SK-N-SH treated with all-trans-retinoic acid at 6 μM for 48 hours (cell line): Measurements from ENCODE around the gene PCDH17.
A peak's percentile ranks its signal among the peaks of the same experiment; 100 is the strongest.

Experiments
- ATAC-seq: fragments of 200-7000 bp; cut with Tn5 transposase; 3 replicates; pipeline ENCODE4 v1.9.1; 2020; ENCODE audit warnings: mild to moderate bottlenecking, moderate library complexity
- ARNTL ChIP-seq: fragments of 450-650 bp; formaldehyde crosslinking; IDR thresholded peaks from 2 replicates; pipeline ENCODE4 v1.5.0; 2020; ENCODE audit warnings: low read depth, mild to moderate bottlenecking, moderate library complexity, borderline replicate concordance
- BACH2 ChIP-seq: fragments of 250-450 bp; sonication (Bioruptor Pico); IDR thresholded peaks from 2 replicates; pipeline ENCODE4 v1.9.0; 2021; ENCODE audit warnings: mild to moderate bottlenecking, borderline replicate concordance
- CSDC2 ChIP-seq: fragments of 250-450 bp; sonication (Bioruptor Pico); IDR thresholded peaks from 2 replicates; pipeline ENCODE4 v1.5.0; 2020; ENCODE audit warnings: mild to moderate bottlenecking, moderate library complexity
- ESRRG ChIP-seq: fragments of 250-450 bp; sonication (Bioruptor Pico); IDR thresholded peaks from 2 replicates; pipeline ENCODE4 v1.6.1; 2021; ENCODE audit warnings: mild to moderate bottlenecking
- GLIS3 ChIP-seq: fragments of 250-450 bp; sonication (Bioruptor Pico); IDR thresholded peaks from 2 replicates; pipeline ENCODE4 v1.5.0; 2020; ENCODE audit warnings: mild to moderate bottlenecking, moderate library complexity
- OSR1 ChIP-seq: fragments of 250-450 bp; sonication (Bioruptor Pico); IDR thresholded peaks from 2 replicates; pipeline ENCODE4 v1.8.0; 2022; ENCODE audit warnings: moderate library complexity, mild to moderate bottlenecking, inconsistent platforms
- PPARA ChIP-seq: fragments of 250-450 bp; sonication (Bioruptor Pico); IDR thresholded peaks from 2 replicates; pipeline ENCODE4 v1.5.0; 2020; ENCODE audit warnings: mild to moderate bottlenecking, borderline replicate concordance
- RARB ChIP-seq: fragments of 250-450 bp; sonication (Bioruptor Pico); IDR thresholded peaks from 2 replicates; pipeline ENCODE4 v1.8.0; 2021; ENCODE audit warnings: mild to moderate bottlenecking, moderate library complexity
- SNAI2 ChIP-seq: fragments of 250-450 bp; sonication (Bioruptor Pico); IDR thresholded peaks from 2 replicates; pipeline ENCODE4 v1.5.0; 2020; ENCODE audit warnings: mild to moderate bottlenecking, moderate library complexity
- TCF4 ChIP-seq: fragments of 250-450 bp; sonication (Bioruptor Pico); IDR thresholded peaks from 2 replicates; pipeline ENCODE4 v1.8.0; 2021; ENCODE audit warnings: mild to moderate bottlenecking, moderate library complexity, borderline replicate concordance
- TOX ChIP-seq: fragments of 250-450 bp; sonication (Bioruptor Pico); IDR thresholded peaks from 2 replicates; pipeline ENCODE4 v1.8.0; 2021; ENCODE audit warnings: mild to moderate bottlenecking, moderate library complexity, borderline replicate concordance
- ZC3H10 ChIP-seq: fragments of 250-450 bp; sonication (Bioruptor Pico); IDR thresholded peaks from 2 replicates; pipeline ENCODE4 v1.5.1; 2021; ENCODE audit warnings: mild to moderate bottlenecking, moderate library complexity
- ZFP3 ChIP-seq: fragments of 250-450 bp; sonication (Bioruptor Pico); IDR thresholded peaks from 2 replicates; pipeline ENCODE4 v1.5.0; 2020; ENCODE audit warnings: mild to moderate bottlenecking, moderate library complexity
- ZNF565 ChIP-seq: fragments of 450-650 bp; formaldehyde crosslinking; conservative IDR thresholded peaks from 2 replicates; pipeline ENCODE4 v1.5.0; 2020; ENCODE audit warnings: low read depth, mild to moderate bottlenecking, moderate library complexity
- ZNF70 ChIP-seq: fragments of 450-650 bp; formaldehyde crosslinking; IDR thresholded peaks from 2 replicates; pipeline ENCODE4 v1.5.0; 2020; ENCODE audit warnings: mild to moderate bottlenecking, moderate library complexity
- ZNF8 ChIP-seq: fragments of 450-650 bp; formaldehyde crosslinking; IDR thresholded peaks from 2 replicates; pipeline ENCODE4 v1.5.0; 2020; ENCODE audit warnings: mild to moderate bottlenecking, moderate library complexity
- TF ChIP-seq, protein P1 (sequence below): fragments of 250-450 bp; sonication (Bioruptor Pico); IDR thresholded peaks from 2 replicates; pipeline ENCODE4 v1.5.1; 2020; ENCODE audit warnings: low read depth, mild to moderate bottlenecking, moderate library complexity
- TF ChIP-seq, protein P2 (sequence below): fragments of 250-450 bp; sonication (Bioruptor Pico); IDR thresholded peaks from 2 replicates; pipeline ENCODE4 v1.8.0; 2020; ENCODE audit warnings: mild to moderate bottlenecking, moderate library complexity, borderline replicate concordance
- TF ChIP-seq, protein P3 (sequence below): fragments of 250-450 bp; sonication (Bioruptor Pico); IDR thresholded peaks from 2 replicates; pipeline ENCODE4 v1.8.0; 2021; ENCODE audit warnings: low read depth, mild to moderate bottlenecking, moderate library complexity, borderline replicate concordance
- TF ChIP-seq, protein P4 (sequence below): fragments of 250-450 bp; sonication (Bioruptor Pico); IDR thresholded peaks from 2 replicates; pipeline ENCODE4 v1.5.0; 2020; ENCODE audit warnings: mild to moderate bottlenecking, moderate library complexity

PCDH17 gene

DNA sequence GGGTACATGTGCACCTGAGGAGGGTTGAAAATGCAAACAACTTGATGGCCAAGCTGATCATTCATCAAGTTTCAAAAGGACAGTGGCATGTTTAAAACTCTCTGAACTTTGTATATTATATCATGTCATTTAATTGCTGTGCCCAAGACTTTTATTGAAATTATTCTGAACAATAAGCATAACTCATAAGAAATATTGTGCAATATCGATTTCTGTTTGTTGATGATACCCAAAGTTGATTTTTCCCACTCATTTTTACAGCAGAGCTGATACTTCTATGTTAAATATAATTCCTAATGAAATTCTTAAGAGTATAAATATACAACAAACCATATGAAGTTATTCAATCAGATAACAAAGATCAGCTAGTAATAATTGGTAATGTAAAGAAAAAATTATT, 49.1 kb downstream of the PCDH17 start:
- no peak for ATAC-seq
- no peak for TF ChIP-seq ZNF8 (CRISPR knock-in tag)
- no peak for TF ChIP-seq TOX (CRISPR knock-in tag)
- TF ChIP-seq, protein P1, sequence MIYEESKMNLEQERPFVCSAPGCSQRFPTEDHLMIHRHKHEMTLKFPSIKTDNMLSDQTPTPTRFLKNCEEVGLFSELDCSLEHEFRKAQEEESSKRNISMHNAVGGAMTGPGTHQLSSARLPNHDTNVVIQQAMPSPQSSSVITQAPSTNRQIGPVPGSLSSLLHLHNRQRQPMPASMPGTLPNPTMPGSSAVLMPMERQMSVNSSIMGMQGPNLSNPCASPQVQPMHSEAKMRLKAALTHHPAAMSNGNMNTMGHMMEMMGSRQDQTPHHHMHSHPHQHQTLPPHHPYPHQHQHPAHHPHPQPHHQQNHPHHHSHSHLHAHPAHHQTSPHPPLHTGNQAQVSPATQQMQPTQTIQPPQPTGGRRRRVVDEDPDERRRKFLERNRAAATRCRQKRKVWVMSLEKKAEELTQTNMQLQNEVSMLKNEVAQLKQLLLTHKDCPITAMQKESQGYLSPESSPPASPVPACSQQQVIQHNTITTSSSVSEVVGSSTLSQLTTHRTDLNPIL (CRISPR knock-in tag), result no peak
- no peak for TF ChIP-seq ARNTL
- TF ChIP-seq PPARA (CRISPR knock-in tag), result no peak
- TF ChIP-seq CSDC2 (CRISPR knock-in tag), result no peak
- TF ChIP-seq OSR1 (CRISPR knock-in tag), result no peak
- TF ChIP-seq ZNF565 (CRISPR knock-in tag), result no peak
- no peak for TF ChIP-seq ZC3H10
- no peak for TF ChIP-seq ESRRG (CRISPR knock-in tag)
- TF ChIP-seq, protein P2, sequence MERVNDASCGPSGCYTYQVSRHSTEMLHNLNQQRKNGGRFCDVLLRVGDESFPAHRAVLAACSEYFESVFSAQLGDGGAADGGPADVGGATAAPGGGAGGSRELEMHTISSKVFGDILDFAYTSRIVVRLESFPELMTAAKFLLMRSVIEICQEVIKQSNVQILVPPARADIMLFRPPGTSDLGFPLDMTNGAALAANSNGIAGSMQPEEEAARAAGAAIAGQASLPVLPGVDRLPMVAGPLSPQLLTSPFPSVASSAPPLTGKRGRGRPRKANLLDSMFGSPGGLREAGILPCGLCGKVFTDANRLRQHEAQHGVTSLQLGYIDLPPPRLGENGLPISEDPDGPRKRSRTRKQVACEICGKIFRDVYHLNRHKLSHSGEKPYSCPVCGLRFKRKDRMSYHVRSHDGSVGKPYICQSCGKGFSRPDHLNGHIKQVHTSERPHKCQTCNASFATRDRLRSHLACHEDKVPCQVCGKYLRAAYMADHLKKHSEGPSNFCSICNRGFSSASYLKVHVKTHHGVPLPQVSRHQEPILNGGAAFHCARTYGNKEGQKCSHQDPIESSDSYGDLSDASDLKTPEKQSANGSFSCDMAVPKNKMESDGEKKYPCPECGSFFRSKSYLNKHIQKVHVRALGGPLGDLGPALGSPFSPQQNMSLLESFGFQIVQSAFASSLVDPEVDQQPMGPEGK (CRISPR knock-in tag), result no peak
- no peak for TF ChIP-seq RARB
- TF ChIP-seq, all 23 proteins: peak for 0

DNA sequence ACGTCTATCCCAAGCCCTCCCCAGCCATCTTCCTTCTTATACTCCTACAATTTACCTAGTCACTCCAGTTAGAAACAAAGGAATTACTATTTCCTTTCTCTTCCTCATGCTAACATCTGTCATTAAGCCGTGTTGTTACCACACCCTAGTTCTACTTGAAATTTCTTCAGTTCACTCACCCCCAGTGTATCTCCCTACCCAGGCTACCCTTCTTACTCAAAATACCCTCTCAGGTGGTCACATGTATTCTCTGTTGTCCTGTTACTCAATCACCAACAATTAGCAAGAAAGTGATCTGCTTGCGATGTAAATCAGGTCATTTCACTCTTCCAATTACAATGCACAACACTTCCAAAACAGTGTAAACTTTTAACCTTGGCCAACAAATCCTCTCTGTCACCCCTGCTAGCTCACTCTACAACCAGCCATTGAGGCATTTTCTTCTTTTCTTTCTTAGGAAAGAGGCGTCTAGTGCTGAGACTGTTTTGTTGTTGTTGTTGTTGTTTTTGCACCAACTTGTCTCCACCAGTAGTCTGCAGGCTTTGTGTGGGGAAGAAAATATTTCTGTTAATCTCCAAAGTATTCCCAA, 50.7 kb downstream of the PCDH17 start:
- no peak for ATAC-seq
- TF ChIP-seq ZNF70 (no peak), ZNF565 (CRISPR knock-in tag) (no peak), TCF4 (CRISPR knock-in tag) (no peak), SNAI2 (CRISPR knock-in tag) (no peak), OSR1 (CRISPR knock-in tag) (no peak)

DNA sequence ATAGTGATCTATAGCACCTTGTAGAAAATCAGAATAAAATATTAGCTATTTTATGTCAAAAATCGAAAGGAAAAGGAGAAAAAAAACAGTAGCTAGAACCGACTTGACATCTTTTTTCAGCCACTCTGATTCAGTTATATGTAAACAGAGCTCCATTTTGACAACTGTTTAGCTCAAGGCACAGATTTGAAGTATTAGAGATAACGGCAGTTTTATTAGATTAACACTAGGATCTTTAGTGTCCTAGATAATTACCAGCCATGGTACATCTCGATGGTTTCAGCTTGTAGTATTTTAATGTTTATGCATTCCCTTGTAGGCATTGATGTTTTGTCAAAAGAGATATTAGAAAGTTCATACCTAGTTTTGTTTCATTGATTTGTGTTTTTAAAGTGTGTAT, 67.3 kb downstream of the PCDH17 start:
- ATAC-seq, result no peak
- TF ChIP-seq ARNTL (0 out of 2 replicates have a peak, but pooled peaks have one; percentile 23), GLIS3 (CRISPR knock-in tag) (no peak), ZC3H10 (no peak), BACH2 (no peak), ZNF70 (no peak), CSDC2 (CRISPR knock-in tag) (no peak), ZNF8 (CRISPR knock-in tag) (no peak), ZNF565 (CRISPR knock-in tag) (no peak), TOX (CRISPR knock-in tag) (no peak), TCF4 (CRISPR knock-in tag) (peak; percentile 52; the same call in 1 of the 2 replicates), OSR1 (CRISPR knock-in tag) (no peak), ESRRG (CRISPR knock-in tag) (no peak), ZFP3 (CRISPR knock-in tag) (no peak), RARB (no peak)
- TF ChIP-seq, protein P1 (CRISPR knock-in tag), result no peak
- TF ChIP-seq, protein P3, sequence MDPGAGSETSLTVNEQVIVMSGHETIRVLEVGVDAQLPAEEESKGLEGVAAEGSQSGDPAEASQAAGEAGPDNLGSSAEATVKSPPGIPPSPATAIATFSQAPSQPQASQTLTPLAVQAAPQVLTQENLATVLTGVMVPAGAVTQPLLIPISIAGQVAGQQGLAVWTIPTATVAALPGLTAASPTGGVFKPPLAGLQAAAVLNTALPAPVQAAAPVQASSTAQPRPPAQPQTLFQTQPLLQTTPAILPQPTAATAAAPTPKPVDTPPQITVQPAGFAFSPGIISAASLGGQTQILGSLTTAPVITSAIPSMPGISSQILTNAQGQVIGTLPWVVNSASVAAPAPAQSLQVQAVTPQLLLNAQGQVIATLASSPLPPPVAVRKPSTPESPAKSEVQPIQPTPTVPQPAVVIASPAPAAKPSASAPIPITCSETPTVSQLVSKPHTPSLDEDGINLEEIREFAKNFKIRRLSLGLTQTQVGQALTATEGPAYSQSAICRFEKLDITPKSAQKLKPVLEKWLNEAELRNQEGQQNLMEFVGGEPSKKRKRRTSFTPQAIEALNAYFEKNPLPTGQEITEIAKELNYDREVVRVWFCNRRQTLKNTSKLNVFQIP (CRISPR knock-in tag), result no peak
- TF ChIP-seq, protein P4, sequence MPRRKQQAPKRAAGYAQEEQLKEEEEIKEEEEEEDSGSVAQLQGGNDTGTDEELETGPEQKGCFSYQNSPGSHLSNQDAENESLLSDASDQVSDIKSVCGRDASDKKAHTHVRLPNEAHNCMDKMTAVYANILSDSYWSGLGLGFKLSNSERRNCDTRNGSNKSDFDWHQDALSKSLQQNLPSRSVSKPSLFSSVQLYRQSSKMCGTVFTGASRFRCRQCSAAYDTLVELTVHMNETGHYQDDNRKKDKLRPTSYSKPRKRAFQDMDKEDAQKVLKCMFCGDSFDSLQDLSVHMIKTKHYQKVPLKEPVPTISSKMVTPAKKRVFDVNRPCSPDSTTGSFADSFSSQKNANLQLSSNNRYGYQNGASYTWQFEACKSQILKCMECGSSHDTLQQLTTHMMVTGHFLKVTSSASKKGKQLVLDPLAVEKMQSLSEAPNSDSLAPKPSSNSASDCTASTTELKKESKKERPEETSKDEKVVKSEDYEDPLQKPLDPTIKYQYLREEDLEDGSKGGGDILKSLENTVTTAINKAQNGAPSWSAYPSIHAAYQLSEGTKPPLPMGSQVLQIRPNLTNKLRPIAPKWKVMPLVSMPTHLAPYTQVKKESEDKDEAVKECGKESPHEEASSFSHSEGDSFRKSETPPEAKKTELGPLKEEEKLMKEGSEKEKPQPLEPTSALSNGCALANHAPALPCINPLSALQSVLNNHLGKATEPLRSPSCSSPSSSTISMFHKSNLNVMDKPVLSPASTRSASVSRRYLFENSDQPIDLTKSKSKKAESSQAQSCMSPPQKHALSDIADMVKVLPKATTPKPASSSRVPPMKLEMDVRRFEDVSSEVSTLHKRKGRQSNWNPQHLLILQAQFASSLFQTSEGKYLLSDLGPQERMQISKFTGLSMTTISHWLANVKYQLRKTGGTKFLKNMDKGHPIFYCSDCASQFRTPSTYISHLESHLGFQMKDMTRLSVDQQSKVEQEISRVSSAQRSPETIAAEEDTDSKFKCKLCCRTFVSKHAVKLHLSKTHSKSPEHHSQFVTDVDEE, result 0 out of 2 replicates have a peak, but pooled peaks have one; percentile 42
